GM20000 (cell line): ENCODE measurements around the gene RPS13.
"Not testable (repeated sequence)": the region's sequence is repeated elsewhere in the genome, so short reads cannot be mapped to it uniquely, and the experiment has no call there.

Experiments used
- DNase-seq: peaks from one replicate; pipeline ENCODE4 v3.0.0; 2012; ENCODE audit warnings: low spot score
- CTCF ChIP-seq: IDR thresholded peaks from 2 replicates; pipeline ENCODE4 v1.5.1; 2012; ENCODE audit warnings: mild to moderate bottlenecking, control low read depth; ENCODE audit errors: extremely low read depth, missing control alignments

The RPS13 gene

GRCh38 chr11:17077520-17078401 lies at the start of gene RPS13:
Gene RPS13 (minus strand): TSS chr11:17077667. CDS start chr11:17077641, 26 bp downstream.
- no peak for TF ChIP-seq CTCF
- peak; percentile 93 for DNase-seq

GRCh38 chr11:17121981-17122380 lies 44.5 kb upstream of the RPS13 start:
- TF ChIP-seq CTCF = no peak

GRCh38 chr11:17117262-17117661 lies 39.8 kb upstream of the RPS13 start:
- DNase-seq = no peak
- no peak for TF ChIP-seq CTCF

More at GRCh38 chr11:17121981-17122380, 44.5 kb upstream of the RPS13 start:
- DNase-seq = no peak

- no peak for DNase-seq
- no peak for TF ChIP-seq CTCF
Measured at GRCh38 chr11:17116117-17116516, 38.6 kb upstream of the RPS13 start.

- DNase-seq = not testable (repeated sequence)
Measured at GRCh38 chr11:17107745-17108144, 30.3 kb upstream of the RPS13 start.

GRCh38 chr11:17105404-17106040 lies 28.1 kb upstream of the RPS13 start:
- DNase-seq = not testable (repeated sequence)

- TF ChIP-seq CTCF = no peak
- DNase-seq = no peak
Measured at GRCh38 chr11:17102462-17102861, 25.0 kb upstream of the RPS13 start.

GRCh38 chr11:17098658-17099057 lies 21.2 kb upstream of the RPS13 start:
- TF ChIP-seq CTCF = no peak
- DNase-seq = no peak
